HUES64 (cell line): ENCODE data around the gene CHPF.

Experiments used
- H3K27ac ChIP-seq: 2 replicates; pipeline ENCODE4 v1.7.0; 2013; ENCODE audit warnings: low read depth, low read length, inconsistent platforms
- H3K27me3 ChIP-seq: 2 replicates; pipeline ENCODE4 v1.6.1; 2013; ENCODE audit warnings: mild to moderate bottlenecking, low read length; ENCODE audit not compliant: insufficient read depth
- H3K36me3 ChIP-seq: 2 replicates; pipeline ENCODE4 v1.6.1; 2013; ENCODE audit warnings: mild to moderate bottlenecking, low read length; ENCODE audit not compliant: insufficient read depth
- H3K4me1 ChIP-seq: 2 replicates; pipeline ENCODE4 v1.6.1; 2013; ENCODE audit warnings: mild to moderate bottlenecking, low read length, moderate library complexity; ENCODE audit not compliant: insufficient read depth
- H3K4me3 ChIP-seq: 2 replicates; pipeline ENCODE4 v1.5.1; 2013; ENCODE audit warnings: mild to moderate bottlenecking, low read length, moderate library complexity
- H3K9ac ChIP-seq: 2 replicates; pipeline ENCODE4 v1.6.1; 2013; ENCODE audit warnings: mild to moderate bottlenecking, low read depth, low read length
- H3K9me3 ChIP-seq: 2 replicates; pipeline ENCODE4 v1.6.1; 2013; ENCODE audit warnings: low read depth, low read length; ENCODE audit not compliant: insufficient read depth
- WGBS: fragments of 150-250, 120-280 bp; methylation state at CpG from one replicate; pipeline ENCODE4 v1.1.7; 2013; ENCODE audit warnings: missing lambda C conversion rate; 5-methylcytosine and 5-hydroxymethylcytosine counted together

CHPF gene

DNA sequence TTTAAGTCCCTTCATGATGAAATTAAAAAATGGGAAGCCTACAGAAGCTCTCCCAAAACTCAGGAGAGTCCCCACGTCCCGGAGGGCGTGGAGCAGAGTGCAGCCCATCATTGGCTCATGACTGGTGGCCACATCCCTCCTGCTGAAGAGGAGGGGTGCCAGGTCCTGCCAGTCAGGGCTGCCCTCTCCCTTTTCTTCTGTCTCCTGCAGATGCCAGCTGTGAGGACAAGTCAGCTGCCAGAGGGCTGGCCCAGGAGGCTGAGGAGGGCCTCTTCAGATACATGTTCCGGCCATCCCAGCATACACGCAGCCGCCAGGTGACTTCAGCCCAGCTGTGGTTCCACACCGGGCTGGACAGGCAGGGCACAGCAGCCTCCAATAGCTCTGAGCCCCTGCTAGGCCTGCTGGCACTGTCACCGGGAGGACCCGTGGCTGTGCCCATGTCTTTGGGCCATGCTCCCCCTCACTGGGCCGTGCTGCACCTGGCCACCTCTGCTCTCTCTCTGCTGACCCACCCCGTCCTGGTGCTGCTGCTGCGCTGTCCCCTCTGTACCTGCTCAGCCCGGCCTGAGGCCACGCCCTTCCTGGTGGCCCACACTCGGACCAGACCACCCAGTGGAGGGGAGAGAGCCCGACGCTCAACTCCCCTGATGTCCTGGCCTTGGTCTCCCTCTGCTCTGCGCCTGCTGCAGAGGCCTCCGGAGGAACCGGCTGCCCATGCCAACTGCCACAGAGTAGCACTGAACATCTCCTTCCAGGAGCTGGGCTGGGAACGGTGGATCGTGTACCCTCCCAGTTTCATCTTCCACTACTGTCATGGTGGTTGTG lies 31.1 kb upstream of the CHPF start:
- Histone ChIP-seq H3K27ac (no peak overlapping the region), H3K27me3 (peaks cover 9% of the 10 kb centered on the region), H3K36me3 (peaks cover 3% of the 10 kb centered on the region), H3K9me3 (no peaks in the 10 kb centered on the region), H3K9ac (no peak overlapping the region), H3K4me3 (no peak overlapping the region), H3K4me1 (peaks cover 38% of the 10 kb centered on the region)
- 91% methylated on average over 22 of the region's 22 CpGs for WGBS

DNA sequence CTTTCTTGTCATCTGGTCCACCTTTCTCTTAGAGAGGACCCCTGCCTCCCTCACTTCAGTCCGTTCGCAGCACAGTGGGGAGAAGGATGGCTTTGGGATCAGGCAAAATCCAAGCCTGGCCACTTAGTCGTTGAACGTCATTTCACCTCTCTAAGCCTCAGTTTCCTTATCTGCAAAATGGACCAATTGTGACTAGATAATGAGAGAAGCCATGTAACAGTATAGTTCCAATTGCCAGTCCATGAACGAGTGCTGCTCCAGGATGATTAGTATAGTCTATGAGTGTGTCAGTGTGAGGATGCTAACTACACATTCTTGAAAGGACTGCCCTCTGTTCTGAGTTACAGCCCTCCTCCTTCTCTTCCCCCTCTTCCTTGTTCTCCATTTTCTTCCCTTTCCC lies 29.6 kb upstream of the CHPF start:
- Histone ChIP-seq H3K27me3 (peaks cover 13% of the 10 kb centered on the region), H3K27ac (no peak overlapping the region), H3K36me3 (peaks cover 13% of the 10 kb centered on the region), H3K4me1 (peaks cover 37% of the 10 kb centered on the region), H3K9ac (no peak overlapping the region), H3K4me3 (no peak overlapping the region), H3K9me3 (no peaks in the 10 kb centered on the region)
- 89% methylated on average over 5 of the region's 5 CpGs for WGBS

- H3K9me3 ChIP-seq = no peaks in the 10 kb centered on the region
- WGBS = 84% methylated on average over 13 of the region's 13 CpGs
- peak within 1 kb of the TSS; percentile 78 for H3K4me3 ChIP-seq
- peak within 1 kb of the TSS; percentile 92 for H3K27ac ChIP-seq
- H3K9ac ChIP-seq = peak within 1 kb of the TSS; percentile 84
- peaks cover 20% of the 10 kb centered on the region for H3K36me3 ChIP-seq
- peaks cover 13% of the 10 kb centered on the region for H3K27me3 ChIP-seq
- H3K4me1 ChIP-seq = peaks cover 32% of the 10 kb centered on the region
Measured at GRCh38 chr2:219572237-219573001, 28.8 kb upstream of the CHPF start, which contains the start of gene INHA. Gene INHA, plus strand, starts transcription at chr2:219572310. Its CDS starts 65 bp downstream, at chr2:219572375.

GRCh38 chr2:219571311-219572236 lies 28.0 kb upstream of the CHPF start, which contains the start of gene OBSL1:
Gene OBSL1, minus strand, starts transcription at chr2:219571539. Its CDS starts 307 bp downstream, at chr2:219571232.
- Histone ChIP-seq H3K9ac (peak within 1 kb of the TSS; percentile 84), H3K9me3 (no peaks in the 10 kb centered on the region), H3K4me3 (peak within 1 kb of the TSS; percentile 78), H3K4me1 (peaks cover 23% of the 10 kb centered on the region), H3K27me3 (peaks cover 13% of the 10 kb centered on the region), H3K27ac (peak within 1 kb of the TSS; percentile 92), H3K36me3 (peaks cover 23% of the 10 kb centered on the region)
- WGBS = 6% methylated on average over 40 of the region's 42 CpGs

- under 1% methylated on average over 38 of the region's 55 CpGs for WGBS
- H3K36me3 ChIP-seq = peaks cover 26% of the 10 kb centered on the region
- H3K27me3 ChIP-seq = peaks cover 13% of the 10 kb centered on the region
- peak overlapping the region; percentile 23; the same call in 1 of the 2 replicates for H3K27ac ChIP-seq
- no peaks in the 10 kb centered on the region for H3K9me3 ChIP-seq
- H3K9ac ChIP-seq = peak overlapping the region; percentile 84
- H3K4me3 ChIP-seq = peak overlapping the region; percentile 78
- H3K4me1 ChIP-seq = peaks cover 25% of the 10 kb centered on the region
Measured at GRCh38 chr2:219570924-219571310, 27.3 kb upstream of the CHPF start.

- H3K27ac ChIP-seq = peak overlapping the region; percentile 23; the same call in 1 of the 2 replicates
- H3K4me3 ChIP-seq = peak overlapping the region; percentile 78
- peaks cover 30% of the 10 kb centered on the region for H3K4me1 ChIP-seq
- H3K36me3 ChIP-seq = peaks cover 26% of the 10 kb centered on the region
- WGBS = 7% methylated on average over 95 of the region's 95 CpGs
- H3K27me3 ChIP-seq = peaks cover 13% of the 10 kb centered on the region
- H3K9ac ChIP-seq = peak overlapping the region; percentile 84
- no peaks in the 10 kb centered on the region for H3K9me3 ChIP-seq
Measured at GRCh38 chr2:219570194-219570923, 26.8 kb upstream of the CHPF start.

GRCh38 chr2:219569635-219570034 lies 26.0 kb upstream of the CHPF start:
- Histone ChIP-seq H3K27me3 (peaks cover 13% of the 10 kb centered on the region), H3K4me1 (peaks cover 38% of the 10 kb centered on the region), H3K36me3 (peaks cover 30% of the 10 kb centered on the region), H3K4me3 (peak overlapping the region; percentile 78), H3K9me3 (no peaks in the 10 kb centered on the region), H3K9ac (no peak overlapping the region), H3K27ac (no peak overlapping the region)
- 70% methylated on average over 4 of the region's 6 CpGs for WGBS

DNA sequence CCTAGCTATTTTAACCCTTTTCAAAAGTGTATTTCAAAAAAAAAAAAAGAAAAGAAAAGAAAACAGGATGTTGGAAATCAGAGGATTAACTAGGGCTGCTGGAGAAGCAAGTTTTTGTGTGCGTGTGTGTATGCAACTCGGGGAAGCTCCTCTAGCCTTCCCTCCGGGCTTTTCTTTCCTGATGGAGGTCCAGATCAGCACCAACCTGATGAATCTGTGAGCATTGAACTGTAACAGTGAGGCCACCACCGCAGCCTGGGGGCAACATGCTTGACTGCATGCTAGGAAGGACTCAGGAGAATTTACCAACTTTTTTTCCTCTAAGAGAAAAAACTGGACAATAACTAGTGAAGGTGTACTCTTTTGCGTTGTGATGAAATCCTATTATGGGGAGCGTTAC lies 25.4 kb upstream of the CHPF start:
- peaks cover 13% of the 10 kb centered on the region for H3K27me3 ChIP-seq
- 93% methylated on average over 6 of the region's 6 CpGs for WGBS
- H3K4me1 ChIP-seq = peaks cover 41% of the 10 kb centered on the region
- no peak overlapping the region for H3K9ac ChIP-seq
- peaks cover 36% of the 10 kb centered on the region for H3K36me3 ChIP-seq
- H3K27ac ChIP-seq = no peak overlapping the region
- H3K9me3 ChIP-seq = no peaks in the 10 kb centered on the region
- no peak overlapping the region for H3K4me3 ChIP-seq

GRCh38 chr2:219567791-219568361 lies 24.3 kb upstream of the CHPF start:
- peaks cover 13% of the 10 kb centered on the region for H3K27me3 ChIP-seq
- no peak overlapping the region for H3K27ac ChIP-seq
- no peak overlapping the region for H3K4me3 ChIP-seq
- peaks cover 47% of the 10 kb centered on the region for H3K36me3 ChIP-seq
- WGBS = 92% methylated on average over 35 of the region's 35 CpGs
- no peaks in the 10 kb centered on the region for H3K9me3 ChIP-seq
- peaks cover 41% of the 10 kb centered on the region for H3K4me1 ChIP-seq
- H3K9ac ChIP-seq = no peak overlapping the region

DNA sequence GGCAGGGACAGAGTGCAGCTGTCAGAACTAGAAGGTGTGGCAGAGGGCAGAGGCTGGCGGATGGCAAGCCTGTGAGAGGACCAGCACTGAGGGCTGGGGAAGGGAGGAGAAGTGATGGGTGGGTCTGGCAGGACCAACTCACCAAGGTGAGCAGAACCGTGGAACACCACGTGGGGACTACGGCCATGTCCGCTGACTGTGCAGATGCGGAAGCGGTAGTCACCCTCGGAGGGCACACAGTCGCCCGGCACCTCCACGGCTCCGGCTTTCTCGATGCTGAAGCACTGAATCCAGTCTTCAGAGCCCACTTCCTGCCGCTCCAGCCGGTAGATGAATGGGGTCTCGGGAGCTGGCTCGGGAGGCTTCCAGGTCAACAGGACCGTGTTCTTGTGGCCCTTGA lies 23.5 kb upstream of the CHPF start:
- Histone ChIP-seq H3K4me1 (peaks cover 45% of the 10 kb centered on the region), H3K9me3 (no peaks in the 10 kb centered on the region), H3K27ac (no peak overlapping the region), H3K4me3 (no peak overlapping the region), H3K36me3 (peaks cover 53% of the 10 kb centered on the region), H3K9ac (no peak overlapping the region), H3K27me3 (peaks cover 13% of the 10 kb centered on the region)
- WGBS = 93% methylated on average over 18 of the region's 18 CpGs
